ENCODE results near the gene TJP3. TPM values are rescaled to one million over a fixed set of nuclear protein-coding genes. Genes with fewer than 3 reads are reported as not detected.

Gene TJP3
- total and polyA plus RNA-seq, 9 donors, result 0.18 to 24.4 (median 2.8) TPM; not detected in 2

- WGBS, 3 donors, result 84 to 92% (median 90%) methylated on average over 7 of the region's 7 CpGs
Measured at GRCh38 chr19:3768748-3769099, 60.5 kb downstream of the TJP3 start.

DNA sequence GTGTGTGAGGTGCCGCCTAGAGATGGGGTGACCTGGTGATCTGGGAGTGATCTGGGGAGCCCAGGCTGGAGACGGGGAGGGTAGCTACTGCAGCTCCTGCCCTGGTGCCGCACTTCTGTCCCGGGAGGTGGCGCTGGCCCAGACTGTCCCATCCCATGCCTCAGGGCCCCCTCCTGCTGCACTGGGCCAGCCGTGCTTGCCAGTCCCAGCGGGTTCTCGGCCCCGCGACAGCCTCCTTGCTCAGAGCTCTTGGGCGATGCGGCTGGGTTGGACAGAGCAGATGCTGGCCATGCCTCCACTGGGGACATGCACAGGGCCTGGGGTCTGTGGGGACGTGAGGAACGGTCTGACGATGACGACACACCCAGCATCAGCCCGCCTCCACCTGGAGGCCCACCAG, 61.3 kb downstream of the TJP3 start:
- Histone ChIP-seq H3K36me3 (no peaks in the 10 kb centered on the region), H3K4me1 (ENCODE audit: insufficient read depth) (peaks cover 2% of the 10 kb centered on the region), H3K4me3 (no peak overlapping the region), H3K27ac (no peak overlapping the region), H3K27me3 (no peaks in the 10 kb centered on the region), H3K9me3 (no peaks in the 10 kb centered on the region)
- intact Hi-C loops (cut with DNase I), result no loop called here
- 81 to 90% (median 82%) methylated on average over 17 of the region's 17 CpGs for WGBS, 3 donors
- DNase-seq, result no peak
- TF ChIP-seq CTCF (IDR thresholded peaks at IDR 0.05) (no peak), EP300 (IDR thresholded peaks at IDR 0.05) (no peak), POLR2A (IDR thresholded peaks at IDR 0.05) (no peak)

More at GRCh38 chr19:3768748-3769099, 60.5 kb downstream of the TJP3 start:
- no peak for DNase-seq
- intact Hi-C loops (cut with DNase I), result no loop called here
- H3K4me3 ChIP-seq, result no peak overlapping the region
- no peak overlapping the region for H3K27ac ChIP-seq
- H3K36me3 ChIP-seq, result no peaks in the 10 kb centered on the region
- H3K9me3 ChIP-seq, result no peaks in the 10 kb centered on the region
- TF ChIP-seq EP300 (IDR thresholded peaks at IDR 0.05) (no peak), CTCF (IDR thresholded peaks at IDR 0.05) (no peak), POLR2A (IDR thresholded peaks at IDR 0.05) (no peak)
- H3K27me3 ChIP-seq, result no peaks in the 10 kb centered on the region
- peaks cover 2% of the 10 kb centered on the region for H3K4me1 ChIP-seq (ENCODE audit: insufficient read depth)

DNA sequence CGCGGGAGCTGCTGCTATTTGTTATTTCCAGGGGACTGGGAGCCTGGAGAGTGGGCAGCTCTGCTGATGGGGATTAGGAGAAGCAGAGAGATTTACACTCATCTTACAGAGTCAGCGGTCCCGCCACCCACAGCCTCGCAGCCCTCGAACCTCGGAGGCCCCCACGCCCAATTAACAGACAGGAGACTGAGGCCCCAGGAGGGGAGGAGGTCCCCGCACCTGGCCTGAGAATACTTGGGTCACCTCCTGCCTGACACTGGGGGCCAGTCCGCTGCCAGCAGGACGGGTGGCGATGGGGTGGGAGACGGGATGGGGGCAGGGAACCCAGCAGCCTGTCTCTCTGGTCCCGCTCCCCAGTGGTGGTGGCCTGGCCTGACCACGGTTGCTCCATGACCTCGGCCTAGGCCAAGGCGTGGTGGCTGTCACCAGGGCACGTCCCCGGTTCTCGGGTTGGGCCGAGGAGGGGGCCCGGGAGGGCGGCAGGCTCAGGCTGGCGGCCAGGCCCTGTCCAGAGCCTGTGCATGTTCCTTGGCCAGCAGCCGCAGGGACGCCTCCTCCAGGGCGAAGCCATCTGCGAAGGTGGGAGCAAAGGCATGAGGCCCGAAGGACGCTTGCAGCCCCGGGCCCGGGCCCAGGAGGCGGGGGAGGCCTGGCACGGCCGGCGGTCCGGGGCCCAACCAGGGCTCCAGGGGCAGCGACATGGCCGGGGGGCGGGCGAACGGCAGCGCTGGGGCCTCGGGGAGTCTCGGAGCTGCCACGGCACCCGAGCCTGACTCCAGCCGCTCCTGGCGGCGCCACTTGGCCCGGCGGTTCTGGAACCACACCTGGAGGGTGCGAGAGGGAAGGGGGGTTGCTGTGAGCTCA, 62.2 kb downstream of the TJP3 start:
- Histone ChIP-seq H3K9me3 (no peaks in the 10 kb centered on the region), H3K4me1 (ENCODE audit: insufficient read depth) (peaks cover 2% of the 10 kb centered on the region), H3K4me3 (no peak overlapping the region), H3K36me3 (no peaks in the 10 kb centered on the region), H3K27ac (no peak overlapping the region), H3K27me3 (no peaks in the 10 kb centered on the region)
- no peak for DNase-seq
- 28 to 39% (median 33%) methylated on average over 50 to 53 of the region's 53 CpGs for WGBS, 3 donors
- TF ChIP-seq EP300 (IDR thresholded peaks at IDR 0.05), result no peak
- intact Hi-C loops (cut with DNase I), result no loop called here

DNA sequence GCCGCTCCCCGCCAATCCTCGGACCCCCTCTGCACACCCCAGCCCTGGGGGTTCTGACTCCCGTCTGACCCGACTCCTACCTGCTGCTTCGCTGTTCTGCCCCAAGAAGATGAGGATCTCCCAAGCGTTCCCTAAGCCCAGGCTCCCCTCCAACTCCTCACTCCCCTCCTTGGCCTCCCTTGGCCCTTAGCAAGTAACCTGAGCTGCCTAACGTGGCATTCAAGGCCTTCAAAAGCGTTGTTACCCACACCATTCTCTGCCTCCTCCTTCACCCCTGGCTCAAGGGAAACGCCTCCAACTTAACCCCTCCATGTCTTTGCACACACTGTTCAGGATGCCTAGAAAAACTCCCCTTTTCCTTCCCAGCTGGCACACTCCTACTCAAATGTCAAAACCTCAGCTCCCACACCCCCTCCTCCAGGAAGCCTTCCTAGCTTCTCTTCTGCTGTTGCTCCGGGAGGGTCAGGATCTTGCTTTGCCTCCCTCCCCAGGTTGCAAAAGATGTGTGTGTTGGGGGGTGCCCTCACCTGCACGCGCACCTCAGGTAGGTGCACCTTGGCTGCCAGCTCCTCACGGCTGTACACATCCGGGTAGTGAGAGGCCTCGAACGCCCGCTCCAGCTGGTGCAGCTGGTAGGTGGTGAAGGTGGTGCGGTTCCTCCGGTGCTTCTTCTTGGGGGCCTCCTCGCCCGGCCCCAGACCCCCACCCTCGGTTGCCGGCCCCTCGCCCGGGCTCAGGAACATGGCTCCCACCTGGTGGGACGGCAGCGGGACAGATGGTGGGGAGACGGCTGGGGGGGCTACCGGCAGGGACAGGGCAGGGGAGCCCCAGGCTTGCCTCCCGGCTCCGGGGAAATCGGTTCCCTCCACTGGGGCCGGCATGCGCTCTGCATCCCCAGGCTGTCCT, 63.1 kb downstream of the TJP3 start:
- Histone ChIP-seq H3K9me3 (no peaks in the 10 kb centered on the region), H3K4me1 (ENCODE audit: insufficient read depth) (peaks cover 2% of the 10 kb centered on the region), H3K27ac (no peak overlapping the region), H3K27me3 (no peaks in the 10 kb centered on the region), H3K4me3 (no peak overlapping the region), H3K36me3 (no peaks in the 10 kb centered on the region)
- TF ChIP-seq EP300 (IDR thresholded peaks at IDR 0.05), result no peak
- TF ChIP-seq POLR2A (IDR thresholded peaks at IDR 0.05), result no peak
- TF ChIP-seq CTCF (IDR thresholded peaks at IDR 0.05), result no peak
- intact Hi-C loops (cut with DNase I), result no loop called here
- DNase-seq, result no peak
- 37 to 47% (median 45%) methylated on average over 25 to 35 of the region's 35 CpGs for WGBS, 3 donors
